Measurements from ENCODE around the gene UNC5B. TPM values are rescaled to one million over a fixed set of nuclear protein-coding genes. Genes with fewer than 3 reads are reported as not detected.

Gene UNC5B
- total and polyA plus RNA-seq, 2 donors (not counting 1 experiment from before 2014, with no cell fraction given): 2.5 to 60.8 TPM

DNA sequence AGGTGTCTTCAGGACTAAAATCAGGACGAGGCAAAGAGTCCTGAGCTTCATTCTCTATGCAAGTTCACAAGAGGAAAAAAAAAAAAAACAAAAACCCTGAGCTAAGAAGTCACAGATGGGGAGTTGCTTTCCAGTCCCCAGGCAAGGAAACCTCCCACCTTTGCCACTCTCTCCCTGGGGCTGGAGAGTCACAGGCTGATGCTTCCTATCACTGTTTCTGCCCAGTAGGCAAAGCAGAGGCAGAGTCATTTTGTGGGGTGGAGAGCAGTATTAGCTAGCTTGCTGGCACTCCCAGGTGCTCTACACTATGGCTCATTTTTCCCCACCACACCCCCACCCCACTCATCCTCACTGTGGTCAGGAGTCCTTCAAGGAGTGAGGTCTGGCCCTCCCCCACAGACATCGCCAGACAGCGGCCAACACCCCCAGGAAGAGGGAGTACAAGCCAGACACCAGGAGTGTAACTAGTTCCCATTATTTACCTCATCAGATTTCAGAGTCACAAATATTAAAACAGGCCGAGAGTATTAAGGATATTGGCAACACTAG is 34.6 kb upstream of the UNC5B start:
- no peak overlapping the region for H2AFZ ChIP-seq (ENCODE audit: low read length)
- H3K4me3 ChIP-seq (replicated peaks in 1 of 4; ENCODE audit: control extremely low read depth in 1 of 4, insufficient read depth in 1 of 4, low read depth in 3 of 4, low read length in 4 of 4): no peak overlapping the region
- no peaks in the 10 kb centered on the region for H3K79me2 ChIP-seq (ENCODE audit: control insufficient read depth, insufficient read depth, low read length)
- no peak overlapping the region for H3K9ac ChIP-seq (ENCODE audit: insufficient read depth, low read length)
- no peak overlapping the region for H3K4me2 ChIP-seq (ENCODE audit: extremely low read depth, insufficient read depth, low read length)
- DNase-seq (ENCODE audit: low read depth in 2 of 2): no peak
- TF ChIP-seq, protein P1, sequence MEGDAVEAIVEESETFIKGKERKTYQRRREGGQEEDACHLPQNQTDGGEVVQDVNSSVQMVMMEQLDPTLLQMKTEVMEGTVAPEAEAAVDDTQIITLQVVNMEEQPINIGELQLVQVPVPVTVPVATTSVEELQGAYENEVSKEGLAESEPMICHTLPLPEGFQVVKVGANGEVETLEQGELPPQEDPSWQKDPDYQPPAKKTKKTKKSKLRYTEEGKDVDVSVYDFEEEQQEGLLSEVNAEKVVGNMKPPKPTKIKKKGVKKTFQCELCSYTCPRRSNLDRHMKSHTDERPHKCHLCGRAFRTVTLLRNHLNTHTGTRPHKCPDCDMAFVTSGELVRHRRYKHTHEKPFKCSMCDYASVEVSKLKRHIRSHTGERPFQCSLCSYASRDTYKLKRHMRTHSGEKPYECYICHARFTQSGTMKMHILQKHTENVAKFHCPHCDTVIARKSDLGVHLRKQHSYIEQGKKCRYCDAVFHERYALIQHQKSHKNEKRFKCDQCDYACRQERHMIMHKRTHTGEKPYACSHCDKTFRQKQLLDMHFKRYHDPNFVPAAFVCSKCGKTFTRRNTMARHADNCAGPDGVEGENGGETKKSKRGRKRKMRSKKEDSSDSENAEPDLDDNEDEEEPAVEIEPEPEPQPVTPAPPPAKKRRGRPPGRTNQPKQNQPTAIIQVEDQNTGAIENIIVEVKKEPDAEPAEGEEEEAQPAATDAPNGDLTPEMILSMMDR (conservative IDR thresholded peaks at IDR 0.05 in 1 of 2, IDR thresholded peaks at IDR 0.05 in 1 of 2; ENCODE audit: low read depth in 1 of 2, low read length in 2 of 2): no peak
- no peak for TF ChIP-seq EZH2 (IDR thresholded peaks at IDR 0.05; ENCODE audit: low read length, missing control alignments)
- peaks cover 18% of the 10 kb centered on the region for H3K27me3 ChIP-seq (ENCODE audit: control insufficient read depth, insufficient read depth, low read length)
- no peaks in the 10 kb centered on the region for H3K9me3 ChIP-seq (ENCODE audit: control insufficient read depth, insufficient read depth, low read depth, low read length)
- H3K4me1 ChIP-seq (ENCODE audit: control insufficient read depth, extremely low read depth, insufficient read depth, low read length): no peaks in the 10 kb centered on the region
- no peaks in the 10 kb centered on the region for H4K20me1 ChIP-seq (ENCODE audit: control insufficient read depth, extremely low read depth, insufficient read depth, low read length)
- no peaks in the 10 kb centered on the region for H3K36me3 ChIP-seq (ENCODE audit: control insufficient read depth, insufficient read depth, low read length)
- no peak overlapping the region for H3K27ac ChIP-seq (ENCODE audit: insufficient read depth, low read length)

DNA sequence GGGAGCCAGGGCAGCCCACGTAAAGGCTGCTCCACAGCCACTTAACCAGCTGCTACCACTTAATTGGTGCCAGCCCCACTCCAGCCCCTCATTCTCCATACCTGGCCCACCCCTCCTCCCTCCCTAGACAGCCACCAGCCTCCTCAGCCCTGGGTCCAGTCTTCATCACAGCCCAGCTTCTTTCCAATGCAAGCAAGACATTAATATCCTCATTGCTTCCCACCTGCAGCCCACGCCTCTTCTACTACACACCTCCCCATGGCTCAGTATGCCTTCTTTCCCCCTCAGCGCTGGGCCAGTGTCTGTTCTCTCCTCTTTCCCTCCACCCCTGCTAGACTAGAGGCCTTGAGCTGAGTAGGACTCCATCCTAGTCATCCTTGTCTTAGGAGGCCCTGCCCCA is 33.5 kb upstream of the UNC5B start:
- Histone ChIP-seq H3K9me3 (ENCODE audit: control insufficient read depth, insufficient read depth, low read depth, low read length) (no peaks in the 10 kb centered on the region), H3K4me2 (ENCODE audit: extremely low read depth, insufficient read depth, low read length) (no peak overlapping the region), H4K20me1 (ENCODE audit: control insufficient read depth, extremely low read depth, insufficient read depth, low read length) (no peaks in the 10 kb centered on the region), H3K27me3 (ENCODE audit: control insufficient read depth, insufficient read depth, low read length) (peaks cover 16% of the 10 kb centered on the region), H3K9ac (ENCODE audit: insufficient read depth, low read length) (no peak overlapping the region), H3K27ac (ENCODE audit: insufficient read depth, low read length) (no peak overlapping the region), H3K79me2 (ENCODE audit: control insufficient read depth, insufficient read depth, low read length) (no peaks in the 10 kb centered on the region), H3K4me1 (ENCODE audit: control insufficient read depth, extremely low read depth, insufficient read depth, low read length) (no peaks in the 10 kb centered on the region), H3K4me3 (replicated peaks in 1 of 4; ENCODE audit: control extremely low read depth in 1 of 4, insufficient read depth in 1 of 4, low read depth in 3 of 4, low read length in 4 of 4) (no peak overlapping the region), H3K36me3 (ENCODE audit: control insufficient read depth, insufficient read depth, low read length) (no peaks in the 10 kb centered on the region), H2AFZ (ENCODE audit: low read length) (no peak overlapping the region)
- DNase-seq (ENCODE audit: low read depth in 2 of 2): no peak
- no peak for TF ChIP-seq EZH2 (IDR thresholded peaks at IDR 0.05; ENCODE audit: low read length, missing control alignments)
- TF ChIP-seq, protein P1 (conservative IDR thresholded peaks at IDR 0.05 in 1 of 2, IDR thresholded peaks at IDR 0.05 in 1 of 2; ENCODE audit: low read depth in 1 of 2, low read length in 2 of 2): no peak

DNA sequence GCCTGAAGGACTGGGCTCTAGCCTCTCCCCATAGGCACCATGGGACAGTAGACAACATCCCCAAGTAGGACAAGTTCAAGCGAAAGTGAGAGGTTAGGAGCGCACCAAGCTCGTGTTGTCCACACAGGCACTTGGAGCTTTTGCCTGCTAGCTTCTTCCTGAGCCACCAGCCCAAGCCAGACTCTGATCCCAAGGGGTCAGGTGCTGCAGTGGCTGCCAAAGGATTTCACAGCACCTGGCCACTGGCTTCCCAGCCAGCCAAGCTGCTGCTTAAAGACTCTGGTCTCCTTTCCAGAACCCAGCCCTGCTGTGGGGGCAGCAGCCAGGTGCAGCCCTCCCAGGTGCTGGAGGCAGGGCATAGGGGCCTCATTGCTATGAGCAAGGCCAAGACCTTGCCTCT is 33.0 kb upstream of the UNC5B start:
- Histone ChIP-seq H3K4me2 (ENCODE audit: extremely low read depth, insufficient read depth, low read length) (no peak overlapping the region), H3K27me3 (ENCODE audit: control insufficient read depth, insufficient read depth, low read length) (peaks cover 16% of the 10 kb centered on the region)

More for the DNA sequence above, 33.0 kb upstream of the UNC5B start:
- H4K20me1 ChIP-seq (ENCODE audit: control insufficient read depth, extremely low read depth, insufficient read depth, low read length): no peaks in the 10 kb centered on the region
- no peak overlapping the region for H2AFZ ChIP-seq (ENCODE audit: low read length)
- H3K27ac ChIP-seq (ENCODE audit: insufficient read depth, low read length): no peak overlapping the region
- H3K9ac ChIP-seq (ENCODE audit: insufficient read depth, low read length): no peak overlapping the region
- H3K9me3 ChIP-seq (ENCODE audit: control insufficient read depth, insufficient read depth, low read depth, low read length): no peaks in the 10 kb centered on the region
- H3K4me3 ChIP-seq (replicated peaks in 1 of 4; ENCODE audit: control extremely low read depth in 1 of 4, insufficient read depth in 1 of 4, low read depth in 3 of 4, low read length in 4 of 4): no peak overlapping the region
- no peaks in the 10 kb centered on the region for H3K36me3 ChIP-seq (ENCODE audit: control insufficient read depth, insufficient read depth, low read length)
- no peak for DNase-seq (ENCODE audit: low read depth in 2 of 2)
- no peak for TF ChIP-seq EZH2 (IDR thresholded peaks at IDR 0.05; ENCODE audit: low read length, missing control alignments)
- TF ChIP-seq, protein P1 (conservative IDR thresholded peaks at IDR 0.05 in 1 of 2, IDR thresholded peaks at IDR 0.05 in 1 of 2; ENCODE audit: low read depth in 1 of 2, low read length in 2 of 2): no peak
- no peaks in the 10 kb centered on the region for H3K4me1 ChIP-seq (ENCODE audit: control insufficient read depth, extremely low read depth, insufficient read depth, low read length)
- no peaks in the 10 kb centered on the region for H3K79me2 ChIP-seq (ENCODE audit: control insufficient read depth, insufficient read depth, low read length)

Data from fibroblast of lung (primary cell).